ENCODE data around the gene CHRM2.

Gene CHRM2

GRCh38 chr7:137038706-137039105 is 170.3 kb downstream of the CHRM2 start:
- no peak for DNase-seq (ENCODE audit: low spot score)
- ChIA-PET POLR2A (ENCODE audit: low non-redundant PET) (no interaction called here), CTCF (no interaction called here)
- no peak for TF ChIP-seq CTCF (conservative IDR thresholded peaks at IDR 0.05; ENCODE audit: low read depth)
- no peak overlapping the region for H3K27ac ChIP-seq

GRCh38 chr7:137040745-137041144 is 172.3 kb downstream of the CHRM2 start:
- no peak overlapping the region for H3K27ac ChIP-seq
- ChIA-PET CTCF (no interaction called here), POLR2A (ENCODE audit: low non-redundant PET) (no interaction called here)
- DNase-seq (ENCODE audit: low spot score), result no peak
- no peak for TF ChIP-seq CTCF (conservative IDR thresholded peaks at IDR 0.05; ENCODE audit: low read depth)

GRCh38 chr7:137045573-137045972 is 177.1 kb downstream of the CHRM2 start:
- POLR2A ChIA-PET (ENCODE audit: low non-redundant PET), result no interaction called here

GRCh38 chr7:137069249-137069963 is 201.0 kb downstream of the CHRM2 start:
- no peak for TF ChIP-seq CTCF (conservative IDR thresholded peaks at IDR 0.05; ENCODE audit: low read depth)
- CTCF ChIA-PET, result no interaction called here
- no peak for DNase-seq (ENCODE audit: low spot score)
- POLR2A ChIA-PET (ENCODE audit: low non-redundant PET), result no interaction called here
- no peak overlapping the region for H3K27ac ChIP-seq

More at GRCh38 chr7:137045573-137045972, 177.1 kb downstream of the CHRM2 start:
- CTCF ChIA-PET, result no interaction called here
- TF ChIP-seq CTCF (conservative IDR thresholded peaks at IDR 0.05; ENCODE audit: low read depth), result no peak
- no peak for DNase-seq (ENCODE audit: low spot score)
- H3K27ac ChIP-seq, result no peak overlapping the region
